Hepatocyte (in vitro differentiated cells): ENCODE data around the gene CEP128. TPM values are rescaled to one million over a fixed set of nuclear protein-coding genes. Genes with fewer than 3 reads are reported as not detected.

Experiments used
- DNase-seq: peaks from one replicate; pipeline ENCODE4 v3.0.0-alpha.2; 2016; ENCODE audit warnings: low spot score
- H2AFZ ChIP-seq: fragments of 200-600 bp; sonication (generic); 2 replicates; pipeline ENCODE4 v1.6.0; 2016; ENCODE audit warnings: antibody characterized with exemption, mild to moderate bottlenecking
- H3K27ac ChIP-seq: fragments of 200-600 bp; sonication (generic); 2 replicates; pipeline ENCODE4 v1.5.1; 2016; ENCODE audit warnings: mild to moderate bottlenecking
- H3K27me3 ChIP-seq: fragments of 200-600 bp; sonication (generic); 2 replicates; pipeline ENCODE4 v1.6.1; 2016
- H3K36me3 ChIP-seq: fragments of 200-600 bp; sonication (generic); replicated peaks from 2 replicates; pipeline ENCODE4 v1.5.1; 2016; ENCODE audit warnings: low read depth; ENCODE audit not compliant: insufficient read depth
- H3K4me1 ChIP-seq: fragments of 200-600 bp; sonication (generic); 2 replicates; pipeline ENCODE4 v1.5.1; 2016; ENCODE audit warnings: mild to moderate bottlenecking, moderate library complexity; ENCODE audit not compliant: insufficient read depth
- H3K4me2 ChIP-seq: fragments of 200-600 bp; sonication (generic); 2 replicates; pipeline ENCODE4 v1.6.0; 2016
- H3K4me3 ChIP-seq: fragments of 200-600 bp; sonication (generic); 2 replicates; pipeline ENCODE4 v1.5.1; 2016; ENCODE audit warnings: mild to moderate bottlenecking
- H3K79me2 ChIP-seq: fragments of 200-600 bp; sonication (generic); 2 replicates; pipeline ENCODE4 v1.6.0; 2017; ENCODE audit warnings: mild to moderate bottlenecking
- H3K9me2 ChIP-seq: fragments of 200-600 bp; sonication (generic); replicated peaks from 2 replicates; pipeline ENCODE4 v1.6.0; 2017; ENCODE audit warnings: mild to moderate bottlenecking; ENCODE audit not compliant: insufficient read depth
- H3K9me3 ChIP-seq: fragments of 200-600 bp; sonication (generic); 2 replicates; pipeline ENCODE4 v1.5.1; 2016; ENCODE audit warnings: low read depth, mild to moderate bottlenecking
- H4K20me1 ChIP-seq: fragments of 200-600 bp; sonication (generic); 2 replicates; pipeline ENCODE4 v1.6.0; 2016; ENCODE audit warnings: mild to moderate bottlenecking; ENCODE audit not compliant: insufficient read depth, poor library complexity, severe bottlenecking
- EZH2 ChIP-seq: fragments of 200-600 bp; sonication (generic); IDR thresholded peaks from 2 replicates; pipeline ENCODE4 v1.6.1; 2016; ENCODE audit warnings: antibody characterized with exemption, mild to moderate bottlenecking, borderline replicate concordance
- EZH2phosphoT487 ChIP-seq: fragments of 200-600 bp; sonication (generic); IDR thresholded peaks from one replicate; pipeline ENCODE4 v1.6.1; 2018; ENCODE audit warnings: antibody characterized with exemption, mild to moderate bottlenecking, low read depth, moderate library complexity; ENCODE audit not compliant: unreplicated experiment, severe bottlenecking
- WGBS: methylation state at CpG from one replicate; pipeline ENCODE4 v1.1.6; 2016; ENCODE audit warnings: low lambda C conversion rate; ENCODE audit errors: missing lambda C conversion rate; 5-methylcytosine and 5-hydroxymethylcytosine counted together
- polyA plus RNA-seq: library from polyadenylated mRNA; unstranded; fragments of >200 nt; fragmentation: Nextera tagmentation; extraction: Ambion mirVana; gene quantifications from 2 replicates; pipeline ENCODE4 v1.2.1, GENCODE V29; 2016
- total RNA-seq: library from RNA; depleted of rRNA; stranded (reverse); fragments of >200 nt; gene quantifications from 2 replicates; pipeline ENCODE4 v1.2.3, GENCODE V29; 2014
- TF ChIP-seq, protein P1 (sequence below): fragments of 200-600 bp; sonication (generic); IDR thresholded peaks from 2 replicates; pipeline ENCODE4 v1.5.1; 2016; ENCODE audit warnings: antibody characterized with exemption, mild to moderate bottlenecking; ENCODE audit not compliant: poor library complexity

The CEP128 gene
- total and polyA plus RNA-seq, 2 experiments from 2014 or later = 1.4 to 3.6 TPM

DNA sequence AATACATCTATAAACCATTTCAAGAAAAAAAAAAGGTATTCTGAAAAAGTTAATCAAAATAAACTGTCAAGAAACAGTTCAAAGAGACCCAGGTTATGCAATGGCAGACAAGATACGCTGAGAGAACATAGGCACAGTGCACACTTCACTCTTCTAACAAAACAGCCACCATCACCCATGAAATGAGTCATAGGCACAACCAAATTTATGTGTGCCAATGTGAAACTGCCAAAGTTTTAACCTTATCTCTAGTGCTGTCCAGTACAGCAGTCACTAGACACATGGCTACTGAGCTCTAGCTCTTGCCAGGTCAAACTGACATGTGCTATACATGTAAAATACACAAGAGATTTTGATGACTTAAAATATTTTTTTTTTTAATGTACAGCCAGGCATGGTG lies 1.4 kb downstream of the CEP128 start:
- H4K20me1 ChIP-seq = no peaks in the 10 kb centered on the region
- TF ChIP-seq EZH2 (no peak), EZH2phosphoT487 (no peak)
- TF ChIP-seq, protein P1, sequence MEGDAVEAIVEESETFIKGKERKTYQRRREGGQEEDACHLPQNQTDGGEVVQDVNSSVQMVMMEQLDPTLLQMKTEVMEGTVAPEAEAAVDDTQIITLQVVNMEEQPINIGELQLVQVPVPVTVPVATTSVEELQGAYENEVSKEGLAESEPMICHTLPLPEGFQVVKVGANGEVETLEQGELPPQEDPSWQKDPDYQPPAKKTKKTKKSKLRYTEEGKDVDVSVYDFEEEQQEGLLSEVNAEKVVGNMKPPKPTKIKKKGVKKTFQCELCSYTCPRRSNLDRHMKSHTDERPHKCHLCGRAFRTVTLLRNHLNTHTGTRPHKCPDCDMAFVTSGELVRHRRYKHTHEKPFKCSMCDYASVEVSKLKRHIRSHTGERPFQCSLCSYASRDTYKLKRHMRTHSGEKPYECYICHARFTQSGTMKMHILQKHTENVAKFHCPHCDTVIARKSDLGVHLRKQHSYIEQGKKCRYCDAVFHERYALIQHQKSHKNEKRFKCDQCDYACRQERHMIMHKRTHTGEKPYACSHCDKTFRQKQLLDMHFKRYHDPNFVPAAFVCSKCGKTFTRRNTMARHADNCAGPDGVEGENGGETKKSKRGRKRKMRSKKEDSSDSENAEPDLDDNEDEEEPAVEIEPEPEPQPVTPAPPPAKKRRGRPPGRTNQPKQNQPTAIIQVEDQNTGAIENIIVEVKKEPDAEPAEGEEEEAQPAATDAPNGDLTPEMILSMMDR = no peak
- no peak overlapping the region for H3K27ac ChIP-seq
- no peaks in the 10 kb centered on the region for H3K4me1 ChIP-seq
- DNase-seq = no peak
- no peaks in the 10 kb centered on the region for H3K9me3 ChIP-seq
- no peak overlapping the region for H2AFZ ChIP-seq
- H3K9me2 ChIP-seq = no peaks in the 10 kb centered on the region
- 92% methylated on average over 1 of the region's 1 CpG for WGBS
- H3K4me3 ChIP-seq = no peak overlapping the region
- H3K36me3 ChIP-seq = no peaks in the 10 kb centered on the region
- no peaks in the 10 kb centered on the region for H3K79me2 ChIP-seq
- no peak overlapping the region for H3K4me2 ChIP-seq
- H3K27me3 ChIP-seq = no peaks in the 10 kb centered on the region

DNA sequence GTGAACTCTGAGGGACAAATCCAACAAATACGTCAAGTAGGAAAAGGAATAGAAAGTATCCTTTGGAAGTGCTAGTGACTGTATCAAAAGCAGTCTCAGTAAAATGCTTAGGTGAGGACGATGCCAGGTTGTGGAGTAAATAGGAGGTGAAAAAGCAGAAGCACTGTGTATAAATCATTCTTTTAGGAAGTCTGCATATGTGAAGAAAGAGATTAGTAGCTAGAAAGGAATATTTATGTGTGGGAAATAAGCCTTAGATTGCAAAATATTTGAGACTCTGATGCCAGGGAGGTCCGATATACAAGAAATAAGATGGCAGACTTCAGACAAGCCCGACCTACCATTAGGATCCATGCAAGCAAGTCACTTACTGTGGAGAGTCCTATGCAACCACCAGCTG lies 7.9 kb downstream of the CEP128 start:
- Histone ChIP-seq H3K4me3 (no peak overlapping the region), H3K27ac (no peak overlapping the region), H3K27me3 (no peaks in the 10 kb centered on the region), H3K9me3 (no peaks in the 10 kb centered on the region), H3K79me2 (no peaks in the 10 kb centered on the region), H3K9me2 (no peaks in the 10 kb centered on the region), H3K4me1 (no peaks in the 10 kb centered on the region), H3K4me2 (no peak overlapping the region), H2AFZ (no peak overlapping the region), H4K20me1 (no peaks in the 10 kb centered on the region), H3K36me3 (no peaks in the 10 kb centered on the region)
- TF ChIP-seq EZH2 (no peak), EZH2phosphoT487 (no peak)
- TF ChIP-seq, protein P1 = no peak
- WGBS = 97% methylated on average over 4 of the region's 4 CpGs
- DNase-seq = no peak

DNA sequence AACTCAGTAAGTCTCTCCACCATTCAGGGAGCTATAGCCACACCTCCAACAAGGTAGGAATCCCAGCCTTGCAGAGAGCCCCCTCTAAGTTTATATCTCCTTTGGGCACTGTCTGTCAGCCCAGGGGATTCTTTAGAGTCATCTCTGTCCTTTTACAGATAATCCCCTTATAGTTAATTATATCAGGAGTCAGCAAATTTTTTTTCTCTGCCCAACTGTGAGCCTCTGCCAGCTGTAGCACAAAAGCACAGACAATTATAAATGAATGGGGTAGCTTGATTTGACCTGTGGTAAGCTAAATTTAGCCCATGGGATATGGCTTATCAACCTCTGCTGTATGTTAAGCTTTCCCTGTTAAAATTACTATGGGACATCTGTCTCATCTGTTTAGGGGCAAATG lies 8.3 kb downstream of the CEP128 start:
- Histone ChIP-seq H2AFZ (no peak overlapping the region), H3K9me3 (no peaks in the 10 kb centered on the region), H3K4me1 (no peaks in the 10 kb centered on the region), H3K9me2 (no peaks in the 10 kb centered on the region), H3K27ac (no peak overlapping the region), H3K27me3 (no peaks in the 10 kb centered on the region), H3K4me3 (no peak overlapping the region), H3K36me3 (no peaks in the 10 kb centered on the region), H3K79me2 (no peaks in the 10 kb centered on the region), H3K4me2 (no peak overlapping the region), H4K20me1 (no peaks in the 10 kb centered on the region)
- no peak for DNase-seq
- no peak for TF ChIP-seq EZH2
- TF ChIP-seq EZH2phosphoT487 = no peak
- TF ChIP-seq, protein P1 = no peak

DNA sequence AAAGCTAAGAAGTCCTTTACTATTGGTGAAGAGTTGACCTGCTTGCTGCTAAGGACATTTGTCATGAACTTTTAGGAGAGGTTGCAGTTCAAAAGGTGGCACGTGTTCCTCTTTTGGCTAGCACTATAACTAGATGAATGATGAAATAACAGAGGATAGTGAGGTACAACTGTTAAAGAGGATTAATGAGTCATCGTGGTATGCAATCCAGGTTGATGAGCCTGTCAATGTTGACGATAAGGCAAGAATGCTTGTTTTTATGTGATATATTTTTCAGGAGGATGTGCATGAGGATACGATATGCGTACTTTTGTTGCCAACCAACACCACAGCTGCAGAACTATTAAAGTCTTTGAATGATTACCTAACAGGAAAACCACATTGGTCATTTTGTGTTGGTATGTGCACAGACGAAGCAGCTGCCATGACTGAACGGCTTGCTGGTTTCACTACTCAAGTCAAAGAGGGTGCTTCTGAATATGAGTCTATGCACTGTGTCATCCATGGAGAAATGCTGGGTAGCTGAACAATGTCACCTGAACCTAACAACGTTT lies 10.6 kb downstream of the CEP128 start:
- TF ChIP-seq, protein P1 = no peak
- TF ChIP-seq EZH2phosphoT487 (no peak), EZH2 (no peak)
- Histone ChIP-seq H4K20me1 (no peaks in the 10 kb centered on the region), H3K4me3 (no peak overlapping the region), H3K4me1 (no peaks in the 10 kb centered on the region), H3K9me2 (no peaks in the 10 kb centered on the region), H2AFZ (no peak overlapping the region), H3K27ac (no peak overlapping the region), H3K79me2 (no peaks in the 10 kb centered on the region), H3K36me3 (no peaks in the 10 kb centered on the region), H3K4me2 (no peak overlapping the region), H3K9me3 (no peaks in the 10 kb centered on the region), H3K27me3 (no peaks in the 10 kb centered on the region)
- 79% methylated on average over 8 of the region's 8 CpGs for WGBS
- DNase-seq = no peak
